Dendritic cell treated with granulocyte-macrophage colony-stimulating factor and Interleukin-4, amounts not matched to agents 40 ng/mL and 50 ng/mL, for 4 days (primary cell): ENCODE results near the gene AQP1.

ENCODE experiments used
- H3K27ac Mint-ChIP-seq: one replicate; pipeline ENCODE4 v1.8.0; 2022; ENCODE audit warnings: mild to moderate bottlenecking, mixed read lengths
- H3K27me3 Mint-ChIP-seq: one replicate; pipeline ENCODE4 v1.8.0; 2022; ENCODE audit warnings: mild to moderate bottlenecking, mixed read lengths
- H3K36me3 Mint-ChIP-seq: one replicate; pipeline ENCODE4 v1.8.0; 2022; ENCODE audit warnings: low read depth, mixed read lengths
- H3K4me1 Mint-ChIP-seq: one replicate; pipeline ENCODE4 v1.8.0; 2022; ENCODE audit warnings: low read depth, mixed read lengths
- H3K4me3 Mint-ChIP-seq: one replicate; pipeline ENCODE4 v1.8.0; 2022; ENCODE audit warnings: mild to moderate bottlenecking, moderate library complexity, mixed read lengths
- H3K9me3 Mint-ChIP-seq: one replicate; pipeline ENCODE4 v1.8.0; 2022; ENCODE audit warnings: mixed read lengths
- intact Hi-C: fragments of 100-400 bp; cut with micrococcal nuclease; formaldehyde crosslinking; loops from one replicate; pipeline ENCODE4 v1.15.0; 2022

The AQP1 gene

DNA sequence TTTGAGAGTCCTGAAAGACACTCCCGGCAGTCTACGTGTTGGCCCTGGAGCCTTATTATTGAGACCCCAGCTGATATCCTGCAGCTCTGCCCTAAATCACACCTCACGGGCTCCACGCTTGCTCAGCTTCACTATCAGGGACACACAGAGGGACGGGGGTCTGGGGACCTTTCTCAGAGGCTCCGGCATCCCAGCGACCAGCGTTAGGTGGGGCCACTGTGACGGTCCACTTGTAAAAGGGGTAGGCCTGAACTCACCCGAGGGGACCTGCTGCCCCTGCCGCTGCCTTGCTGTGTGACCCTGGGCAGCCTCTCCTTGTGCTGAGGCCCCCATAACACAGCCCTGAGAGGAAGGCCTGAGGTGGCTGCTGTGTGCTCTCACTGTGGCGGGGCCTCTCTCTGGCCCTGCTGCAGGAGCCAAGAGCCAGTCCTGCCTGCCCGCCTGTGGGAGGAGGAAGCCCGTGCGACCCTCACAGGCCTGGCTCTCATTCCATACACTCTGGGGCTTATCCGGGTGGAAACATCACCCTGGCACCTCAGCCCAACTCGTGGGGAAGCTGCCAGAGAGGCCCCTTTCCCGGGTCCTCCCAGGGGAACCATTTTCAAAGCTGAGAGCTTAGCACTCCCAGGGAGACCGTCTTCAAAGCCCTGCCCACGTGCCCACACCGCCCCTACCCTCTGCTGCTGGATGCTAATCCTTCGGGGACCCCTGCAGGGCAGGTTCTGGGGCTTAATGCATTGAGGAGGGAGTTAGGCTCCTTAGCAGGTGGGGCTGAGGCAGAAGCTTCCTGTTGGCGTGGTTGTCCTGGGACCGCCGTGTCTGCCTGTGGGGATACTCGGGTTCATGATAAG, 21.7 kb downstream of the AQP1 start:
- H3K27ac Mint-ChIP-seq: no peak overlapping the region
- no peaks in the 10 kb centered on the region for H3K36me3 Mint-ChIP-seq
- no peaks in the 10 kb centered on the region for H3K4me1 Mint-ChIP-seq
- H3K27me3 Mint-ChIP-seq: peaks cover 15% of the 10 kb centered on the region
- intact Hi-C loops: no loop called here
- H3K9me3 Mint-ChIP-seq: no peaks in the 10 kb centered on the region
- H3K4me3 Mint-ChIP-seq: no peak overlapping the region

DNA sequence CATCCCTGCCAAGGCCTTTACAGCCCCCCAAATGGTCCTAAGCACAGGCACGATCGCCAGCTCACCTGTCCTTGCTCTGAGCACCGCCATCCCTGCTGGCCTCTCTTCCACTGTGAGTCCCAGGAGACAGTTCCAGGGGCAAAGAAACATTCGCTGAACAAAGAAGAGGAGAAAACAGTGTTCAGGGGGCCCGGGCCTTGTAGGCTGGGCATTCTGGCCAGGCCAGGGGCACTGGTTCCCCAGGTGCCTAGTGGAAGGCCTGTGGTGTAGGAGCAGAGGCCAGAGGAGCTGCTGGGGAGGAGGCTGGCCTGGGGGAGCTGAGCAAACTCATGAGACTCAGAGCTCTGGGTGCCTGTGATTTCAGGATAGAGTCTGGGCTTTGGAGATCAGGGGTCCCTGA, 22.6 kb downstream of the AQP1 start:
- Mint-ChIP-seq H3K27me3 (peaks cover 18% of the 10 kb centered on the region), H3K27ac (no peak overlapping the region)
- intact Hi-C loops: no loop called here

DNA sequence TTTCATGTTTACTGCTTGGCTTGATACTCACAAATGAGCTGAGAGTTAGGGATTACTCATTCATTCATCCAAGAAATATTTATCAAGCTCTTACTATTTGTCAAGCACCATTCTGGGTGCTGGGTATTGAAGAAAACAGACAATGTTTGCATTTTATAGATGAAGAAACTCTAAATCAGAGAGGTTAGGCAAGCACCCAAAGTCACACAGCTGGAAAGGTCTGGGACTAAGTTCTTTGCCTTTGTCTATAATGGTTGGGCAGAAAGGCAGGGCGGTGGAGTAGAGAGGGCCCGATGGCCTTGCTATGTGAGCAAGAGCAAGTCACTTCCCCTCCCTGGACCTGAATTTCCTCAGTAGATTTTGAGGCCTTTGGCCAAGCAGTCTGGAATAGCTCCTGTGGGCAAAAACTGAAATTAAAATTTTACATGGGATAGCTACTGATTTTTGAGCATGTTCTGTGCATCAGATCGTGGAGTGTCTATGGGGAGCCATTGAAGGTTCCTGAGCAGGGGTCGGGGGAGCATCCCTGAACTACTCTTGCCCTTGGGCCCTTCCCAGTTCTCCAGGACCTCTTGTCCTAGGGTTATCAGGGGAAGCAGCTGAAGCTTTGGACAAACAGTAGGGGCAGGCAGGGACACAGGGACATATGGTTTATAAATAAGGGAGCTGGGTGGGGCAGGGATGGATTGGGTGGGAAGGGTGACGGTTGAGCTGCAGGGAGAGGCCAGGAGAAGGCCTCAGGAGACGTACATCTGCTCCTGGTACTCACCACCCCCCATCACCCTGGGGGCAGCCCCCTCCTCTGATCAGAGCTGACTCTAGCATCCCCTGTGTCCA, 23.3 kb downstream of the AQP1 start:
- Mint-ChIP-seq H3K4me3 (no peak overlapping the region), H3K4me1 (no peaks in the 10 kb centered on the region), H3K36me3 (no peaks in the 10 kb centered on the region), H3K27me3 (peaks cover 21% of the 10 kb centered on the region), H3K27ac (no peak overlapping the region), H3K9me3 (no peaks in the 10 kb centered on the region)
- intact Hi-C loops: no loop called here

More for the DNA sequence above, 22.6 kb downstream of the AQP1 start:
- Mint-ChIP-seq H3K4me1 (no peaks in the 10 kb centered on the region), H3K4me3 (no peak overlapping the region), H3K9me3 (no peaks in the 10 kb centered on the region), H3K36me3 (no peaks in the 10 kb centered on the region)

DNA sequence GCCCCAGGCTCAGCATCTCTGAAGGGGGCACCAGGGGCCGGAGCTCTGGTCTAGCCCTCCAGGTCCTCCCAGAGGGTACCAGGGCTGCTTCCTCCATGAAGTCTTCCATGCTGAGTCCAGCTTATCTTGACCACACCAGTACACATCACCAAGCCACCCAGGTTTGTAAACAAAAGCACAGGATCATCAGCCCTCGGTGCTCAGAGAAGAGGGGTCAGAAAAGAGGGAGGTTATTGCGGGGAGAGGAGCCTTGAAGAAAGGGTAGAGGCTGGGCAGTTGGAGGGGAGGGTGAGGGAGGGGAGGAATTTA, 23.9 kb downstream of the AQP1 start:
- Mint-ChIP-seq H3K27me3 (peaks cover 20% of the 10 kb centered on the region), H3K4me3 (no peak overlapping the region), H3K4me1 (no peaks in the 10 kb centered on the region), H3K36me3 (no peaks in the 10 kb centered on the region), H3K27ac (no peak overlapping the region), H3K9me3 (no peaks in the 10 kb centered on the region)
- intact Hi-C loops: no loop called here

DNA sequence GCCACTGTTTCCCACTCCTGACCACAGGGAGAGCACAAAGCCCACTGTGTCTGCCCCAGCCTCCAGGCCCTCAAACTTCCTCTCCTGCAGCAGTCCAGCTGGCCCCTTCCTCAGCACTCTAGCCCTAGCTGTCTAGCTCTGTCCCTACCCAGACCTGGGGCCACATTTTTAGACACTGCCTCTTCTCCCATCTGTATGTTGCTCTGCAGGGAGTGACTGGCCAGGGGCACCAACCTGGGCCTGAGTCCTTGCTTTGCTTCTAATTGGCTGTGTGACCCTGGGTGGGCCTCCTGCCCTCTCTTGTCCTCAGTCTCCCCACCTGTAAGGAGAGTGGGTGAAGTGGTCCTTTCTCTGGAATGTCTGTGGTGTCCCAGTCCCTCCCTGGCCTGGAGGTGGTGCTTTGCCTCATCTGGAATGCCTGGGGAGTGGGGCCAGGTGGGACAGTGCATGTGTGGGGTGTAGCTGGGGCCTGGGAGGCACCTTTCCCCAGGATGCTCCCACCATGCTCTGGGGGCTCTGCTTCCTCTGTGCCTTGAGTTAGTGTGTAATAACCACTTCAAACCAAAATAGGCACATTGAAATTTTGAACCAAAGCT, 25.1 kb downstream of the AQP1 start:
- intact Hi-C loops: no loop called here
- Mint-ChIP-seq H3K36me3 (no peaks in the 10 kb centered on the region), H3K27ac (no peak overlapping the region)

DNA sequence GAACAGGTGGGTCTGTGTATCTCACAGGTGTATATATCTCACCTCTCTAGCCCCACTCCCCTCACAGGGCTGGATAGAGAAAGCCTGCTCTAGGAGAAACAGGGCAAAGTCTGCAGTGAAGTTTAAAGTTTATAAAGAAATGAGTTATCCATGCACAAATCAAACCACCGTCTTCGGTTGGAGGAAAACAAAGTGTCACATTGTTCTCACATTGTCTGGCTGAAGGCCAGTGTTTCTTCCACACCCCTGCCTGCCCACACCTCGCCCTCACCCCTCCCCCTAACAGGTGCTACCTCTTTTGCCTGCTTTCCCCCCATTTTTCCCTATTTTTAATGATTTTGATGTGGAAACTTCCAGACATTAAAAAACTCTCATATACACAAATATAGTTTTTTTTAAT, 25.8 kb downstream of the AQP1 start:
- no peaks in the 10 kb centered on the region for H3K9me3 Mint-ChIP-seq
- H3K27me3 Mint-ChIP-seq: peaks cover 28% of the 10 kb centered on the region
- intact Hi-C loops: no loop called here
- H3K36me3 Mint-ChIP-seq: no peaks in the 10 kb centered on the region
- H3K4me1 Mint-ChIP-seq: no peaks in the 10 kb centered on the region
- H3K27ac Mint-ChIP-seq: no peak overlapping the region
- H3K4me3 Mint-ChIP-seq: no peak overlapping the region

More for the DNA sequence above, 25.1 kb downstream of the AQP1 start:
- no peak overlapping the region for H3K4me3 Mint-ChIP-seq
- no peaks in the 10 kb centered on the region for H3K9me3 Mint-ChIP-seq
- peaks cover 24% of the 10 kb centered on the region for H3K27me3 Mint-ChIP-seq
- no peaks in the 10 kb centered on the region for H3K4me1 Mint-ChIP-seq

DNA sequence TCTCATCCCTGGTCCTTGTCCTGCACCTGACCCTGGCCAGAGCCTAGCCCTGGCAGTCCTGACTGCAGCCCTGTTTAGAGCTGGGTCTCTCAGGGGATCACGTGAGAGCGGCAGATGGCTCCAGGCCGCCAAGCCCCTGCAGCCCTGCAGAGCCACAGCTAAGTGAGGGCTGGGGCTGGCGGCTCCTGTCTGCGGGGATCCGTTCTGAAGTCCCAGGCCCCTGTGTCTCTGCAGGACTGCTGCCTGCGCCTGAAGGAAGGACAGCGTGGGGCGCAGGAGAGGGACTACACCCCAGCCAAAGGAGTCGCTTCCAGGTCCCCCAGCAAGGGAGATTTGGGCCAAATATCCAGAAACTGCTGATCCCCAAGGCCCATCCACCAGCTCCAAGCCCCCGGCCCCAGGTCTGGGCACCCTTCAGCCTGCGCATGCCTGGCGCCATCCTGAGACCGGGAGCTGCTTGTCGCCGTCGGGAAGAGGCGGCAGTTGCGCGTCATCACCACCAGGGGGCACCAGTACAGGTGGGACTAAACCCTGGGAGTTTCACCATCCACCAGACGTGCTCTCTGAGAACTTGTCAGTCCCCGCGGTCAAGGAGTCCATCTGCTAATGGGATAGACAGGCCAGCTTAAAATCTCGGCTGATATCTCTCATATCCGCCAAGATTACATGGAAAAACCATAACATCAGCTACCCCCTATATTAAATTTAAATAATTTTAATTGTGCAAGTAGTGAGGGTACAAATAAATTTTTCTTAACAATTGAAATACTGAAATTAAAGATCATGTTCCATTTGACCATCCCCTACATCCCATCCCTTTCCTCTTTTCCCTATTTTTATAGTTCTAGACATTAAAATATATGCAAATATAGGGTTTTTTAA, 27.0 kb downstream of the AQP1 start:
- Mint-ChIP-seq H3K36me3 (no peaks in the 10 kb centered on the region), H3K4me3 (no peak overlapping the region), H3K27ac (no peak overlapping the region), H3K27me3 (peaks cover 28% of the 10 kb centered on the region), H3K4me1 (no peaks in the 10 kb centered on the region), H3K9me3 (no peaks in the 10 kb centered on the region)
- intact Hi-C loops: no loop called here

DNA sequence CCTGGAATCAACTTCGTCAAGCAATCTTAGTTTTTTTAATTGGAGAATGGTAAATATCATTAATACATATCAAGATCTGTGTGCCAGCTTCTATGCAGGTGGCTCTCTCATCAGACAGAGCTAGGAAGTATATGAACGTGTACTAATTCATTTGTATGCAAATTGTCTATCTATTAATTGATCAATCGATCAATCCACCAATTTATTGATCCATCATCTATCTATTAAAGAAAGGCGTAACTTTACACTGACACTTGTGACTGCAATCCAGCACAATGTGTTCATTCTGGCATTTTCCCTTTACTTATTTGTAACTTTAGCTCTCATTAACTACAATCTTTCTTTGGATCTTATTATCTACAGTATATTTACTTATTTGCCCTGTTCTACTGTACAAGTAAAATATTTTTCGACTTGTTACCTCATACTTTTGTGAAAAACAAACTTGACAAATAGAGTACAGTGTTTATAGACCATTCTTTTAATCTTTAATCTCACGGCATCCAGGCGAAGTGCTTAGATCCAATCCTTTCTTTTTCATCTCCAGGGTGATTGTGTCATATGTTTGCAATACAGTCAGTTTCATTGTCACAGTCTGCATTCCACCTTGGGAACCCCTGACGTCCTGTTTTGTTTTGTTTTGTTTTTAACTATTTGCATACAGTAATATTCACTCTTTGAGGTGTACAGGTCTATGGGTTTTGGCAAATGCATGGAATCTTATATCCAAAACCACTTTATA, 30.1 kb downstream of the AQP1 start:
- Mint-ChIP-seq H3K36me3 (no peaks in the 10 kb centered on the region), H3K4me3 (no peak overlapping the region), H3K27me3 (peaks cover 26% of the 10 kb centered on the region), H3K9me3 (peaks cover 9% of the 10 kb centered on the region), H3K4me1 (no peaks in the 10 kb centered on the region), H3K27ac (no peak overlapping the region)
- intact Hi-C loops: no loop called here

DNA sequence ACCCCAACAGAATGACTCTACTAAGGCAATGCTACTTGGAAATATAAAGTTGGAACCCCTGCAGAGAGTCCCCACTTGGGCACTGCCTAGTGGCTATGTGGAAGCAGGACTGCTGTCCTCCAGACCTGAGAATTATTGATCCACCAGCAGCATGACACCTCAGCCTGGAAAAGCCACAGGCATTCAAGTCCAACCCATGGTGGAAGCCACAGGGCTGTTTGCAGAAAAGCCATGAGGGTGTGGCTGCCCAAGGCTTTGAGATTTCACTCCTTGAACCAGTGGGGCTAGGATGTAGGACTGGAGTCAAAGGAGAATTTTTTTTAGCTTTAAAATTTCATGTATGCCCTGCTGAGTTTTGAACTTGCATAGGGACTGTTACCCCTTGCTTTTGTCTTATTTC, 38.5 kb downstream of the AQP1 start:
- Mint-ChIP-seq H3K4me3 (no peak overlapping the region), H3K4me1 (no peaks in the 10 kb centered on the region), H3K9me3 (peaks cover 33% of the 10 kb centered on the region), H3K27ac (no peak overlapping the region), H3K27me3 (peaks cover 10% of the 10 kb centered on the region), H3K36me3 (no peaks in the 10 kb centered on the region)
- intact Hi-C loops: no loop called here

DNA sequence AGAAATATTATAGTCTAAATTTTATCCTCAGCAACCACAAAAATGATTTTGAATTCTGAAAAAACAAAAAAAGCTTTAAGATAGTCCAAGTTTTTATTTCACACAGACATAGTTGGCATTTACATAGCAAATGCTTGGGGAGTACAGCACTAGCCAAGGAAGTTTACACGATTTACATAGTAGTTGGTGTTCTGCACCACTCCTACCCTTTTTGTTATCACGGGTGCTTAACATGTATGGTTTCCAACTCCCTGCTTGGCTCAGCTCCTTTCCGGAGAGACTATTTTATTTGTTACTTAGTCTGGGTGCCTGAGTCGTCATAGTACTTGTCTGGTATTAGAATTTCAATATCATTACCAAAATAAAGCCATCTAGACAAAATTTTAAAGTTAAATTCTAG, 43.3 kb downstream of the AQP1 start:
- H3K27me3 Mint-ChIP-seq: peaks cover 13% of the 10 kb centered on the region
- no peaks in the 10 kb centered on the region for H3K36me3 Mint-ChIP-seq
- H3K9me3 Mint-ChIP-seq: peaks cover 49% of the 10 kb centered on the region
- no peak overlapping the region for H3K4me3 Mint-ChIP-seq
- intact Hi-C loops: no loop called here
- no peaks in the 10 kb centered on the region for H3K4me1 Mint-ChIP-seq
- no peak overlapping the region for H3K27ac Mint-ChIP-seq

DNA sequence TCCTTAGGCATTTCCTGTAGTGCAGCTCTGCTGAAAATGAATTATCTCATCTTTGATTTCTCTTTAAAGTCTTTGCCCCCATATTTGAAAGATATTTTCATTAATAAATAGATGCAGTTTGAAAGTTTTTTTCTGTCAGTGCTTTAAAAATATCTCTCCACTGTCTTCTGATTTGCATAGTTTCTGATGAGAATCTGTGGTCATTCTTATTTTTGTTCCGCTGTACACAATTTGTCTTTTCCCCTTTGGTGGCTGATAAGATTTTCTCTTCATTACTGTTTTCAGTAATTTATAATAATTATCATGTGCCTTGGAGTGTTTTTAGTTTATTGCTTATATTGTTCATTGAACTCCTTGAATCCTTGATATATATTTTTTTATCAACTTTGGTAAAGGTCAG, 45.1 kb downstream of the AQP1 start:
- Mint-ChIP-seq H3K36me3 (no peaks in the 10 kb centered on the region), H3K27ac (no peak overlapping the region), H3K4me1 (no peaks in the 10 kb centered on the region), H3K4me3 (no peak overlapping the region), H3K9me3 (peaks cover 40% of the 10 kb centered on the region), H3K27me3 (peaks cover 9% of the 10 kb centered on the region)
- intact Hi-C loops: no loop called here

DNA sequence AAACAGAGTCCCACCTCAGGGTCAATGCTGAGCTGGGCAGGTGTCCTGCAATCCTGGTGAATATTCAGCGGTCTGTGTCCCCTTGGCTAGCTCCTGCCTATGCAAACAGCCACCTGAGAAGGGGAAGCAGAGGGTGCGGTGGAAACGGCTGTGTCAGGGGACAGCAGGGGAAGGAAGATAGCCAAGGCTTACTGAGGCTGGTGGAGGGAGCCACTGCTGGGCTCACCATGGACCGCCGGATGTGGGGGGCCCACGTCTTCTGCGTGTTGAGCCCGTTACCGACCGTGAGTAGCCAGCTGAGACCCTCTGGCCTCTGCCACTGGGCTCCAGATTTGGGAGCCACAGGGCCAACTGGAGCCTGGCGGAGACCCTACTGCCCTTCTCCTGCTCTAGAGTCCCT, 52.2 kb downstream of the AQP1 start, which contains the start of gene GHRHR:
Gene GHRHR (plus strand): TSS at position 112 of the 400 bp plus-strand sequence. CDS start 116 bp downstream, at position 228.
- intact Hi-C loops: no loop called here

DNA sequence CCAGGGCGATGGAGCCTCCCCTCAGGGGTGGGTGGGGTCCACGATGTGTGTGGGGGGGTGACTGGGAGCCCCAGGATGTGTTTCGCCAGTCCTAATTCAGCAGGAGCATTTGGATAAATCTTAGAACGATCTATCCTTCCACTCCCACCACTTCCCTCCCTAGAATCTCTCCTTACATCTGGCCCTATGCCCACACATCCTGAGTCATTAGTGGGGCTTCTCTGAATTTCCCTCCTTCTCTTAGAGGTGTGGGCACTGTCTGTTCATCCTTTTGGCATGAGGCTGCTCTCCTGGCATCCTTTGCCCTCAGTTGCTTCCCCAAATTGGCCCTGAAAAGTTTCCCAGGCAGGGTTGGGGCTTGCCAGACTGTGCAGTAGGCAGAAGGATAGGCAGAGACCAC, 53.7 kb downstream of the AQP1 start:
- Mint-ChIP-seq H3K9me3 (no peaks in the 10 kb centered on the region), H3K27ac (no peak overlapping the region), H3K27me3 (peaks cover 4% of the 10 kb centered on the region), H3K4me1 (no peaks in the 10 kb centered on the region), H3K4me3 (no peak overlapping the region), H3K36me3 (no peaks in the 10 kb centered on the region)
- intact Hi-C loops: no loop called here

More for the DNA sequence above, 52.2 kb downstream of the AQP1 start, which contains the start of gene GHRHR:
- H3K4me1 Mint-ChIP-seq: no peaks in the 10 kb centered on the region
- peaks cover 5% of the 10 kb centered on the region for H3K27me3 Mint-ChIP-seq
- H3K4me3 Mint-ChIP-seq: no peak within 1 kb of the TSS
- H3K36me3 Mint-ChIP-seq: no peaks in the 10 kb centered on the region
- no peaks in the 10 kb centered on the region for H3K9me3 Mint-ChIP-seq
- no peak within 1 kb of the TSS for H3K27ac Mint-ChIP-seq
